H54 (cell line): Measurements from ENCODE around the gene SND1.

Source experiments
- DNase-seq: peaks from one replicate; pipeline ENCODE4 v3.0.0; 2011; ENCODE audit warnings: low spot score, mixed read lengths; ENCODE audit not compliant: insufficient read length
- FAIRE-seq: peaks from 3 replicates; lab custom pipeline; 2011; peaks lifted over from hg19 to GRCh38; lab: Jason Lieb, UNC
- POLR2A ChIP-seq: IDR thresholded peaks from 2 replicates; pipeline ENCODE4 v1.6.1; 2011; ENCODE audit warnings: low read depth, mild to moderate bottlenecking, low read length

SND1 gene

DNA sequence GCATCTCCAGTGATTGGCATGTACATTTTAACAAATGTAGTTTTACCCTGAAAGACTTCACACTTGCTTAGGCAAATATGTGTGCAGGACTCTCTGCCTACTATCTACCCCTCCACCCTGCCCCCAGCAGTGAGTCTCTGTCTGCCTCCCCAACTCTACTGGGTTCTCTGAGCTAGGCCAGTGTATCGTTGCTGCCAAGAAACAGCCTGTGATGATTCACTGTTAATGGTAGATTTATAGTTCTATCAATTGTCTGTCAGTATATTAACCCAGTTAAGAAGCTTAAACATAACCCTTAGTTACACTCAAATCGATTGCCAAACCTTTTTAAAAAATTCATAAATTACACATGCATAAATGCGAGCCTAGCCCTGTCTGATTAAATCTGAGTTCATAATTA is 137.0 kb downstream of the SND1 start:
- no peak for TF ChIP-seq POLR2A
- no peak for FAIRE-seq
- DNase-seq = no peak

DNA sequence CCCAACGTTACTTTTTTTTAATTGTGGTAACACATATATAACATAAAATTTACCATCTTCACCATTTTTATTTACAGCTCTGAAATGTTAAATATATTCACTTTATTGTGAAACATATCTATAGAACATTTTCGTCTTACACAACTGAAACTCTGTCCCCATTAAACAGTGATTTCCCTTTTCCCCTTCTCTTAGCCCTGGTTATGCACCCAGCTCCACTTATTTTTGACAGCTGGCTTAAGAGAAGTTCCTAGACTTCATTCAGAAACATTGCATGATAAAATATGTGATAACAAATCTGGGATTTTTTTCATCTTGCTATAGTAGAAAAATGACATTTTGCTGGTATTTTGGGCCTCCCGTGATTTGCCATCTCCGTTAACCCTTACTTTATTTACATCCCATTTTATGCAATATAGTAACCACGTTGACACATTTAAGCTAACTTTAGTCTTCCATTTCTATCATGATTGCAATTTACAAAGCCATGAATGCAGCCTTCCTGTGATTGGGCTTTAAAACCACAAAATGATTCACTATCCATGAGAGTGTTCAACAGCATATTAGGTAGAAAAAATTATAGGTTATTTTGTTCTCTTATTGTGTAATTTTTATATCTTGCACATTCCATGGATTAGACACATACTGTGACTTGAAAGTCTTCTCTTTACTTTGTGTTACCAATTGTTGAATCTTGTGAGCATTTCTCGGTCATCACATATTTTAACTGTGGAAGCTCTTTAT is 139.6 kb downstream of the SND1 start:
- DNase-seq (no peak), FAIRE-seq (no peak)
- TF ChIP-seq POLR2A = no peak

DNA sequence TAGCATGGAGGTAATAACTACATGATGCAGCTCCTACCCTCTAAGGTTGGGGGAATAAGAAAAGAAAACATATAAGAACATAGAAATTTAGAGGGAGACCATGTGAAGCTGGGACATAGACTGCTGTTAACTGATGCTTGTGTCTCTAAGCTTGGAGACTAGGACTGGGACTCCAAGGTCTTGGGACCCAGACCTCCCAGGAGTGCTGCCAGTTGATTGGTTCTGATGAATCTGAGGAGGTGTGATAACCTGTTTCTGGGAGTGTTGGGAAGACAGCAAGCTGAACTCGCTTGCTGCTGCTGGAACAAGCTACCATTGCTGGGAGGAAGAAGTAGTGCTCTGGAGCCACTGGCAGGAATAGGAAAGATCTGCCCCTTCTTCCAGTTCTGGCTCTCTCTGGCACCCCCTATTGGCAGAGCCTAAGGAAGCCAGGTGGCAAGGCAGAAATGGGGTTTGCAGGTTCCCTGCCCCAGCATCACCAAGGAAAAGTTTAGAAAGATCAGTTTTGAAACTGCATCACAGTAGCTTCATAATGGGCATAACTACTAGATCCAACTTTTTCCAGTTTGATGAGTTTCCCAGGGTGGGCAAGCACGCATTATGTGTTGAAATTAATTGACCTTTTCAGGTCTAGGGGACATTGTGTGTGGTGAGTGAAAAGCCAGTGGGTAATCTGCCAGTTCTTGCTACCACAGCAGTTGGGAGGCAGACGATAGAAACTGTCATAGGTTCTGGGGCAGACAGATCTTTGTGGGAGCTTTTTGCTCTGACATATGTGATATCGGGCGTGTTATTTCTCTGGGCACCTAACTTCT is 140.7 kb downstream of the SND1 start:
- TF ChIP-seq POLR2A = no peak
- DNase-seq (peak; percentile 12), FAIRE-seq (no peak)

DNA sequence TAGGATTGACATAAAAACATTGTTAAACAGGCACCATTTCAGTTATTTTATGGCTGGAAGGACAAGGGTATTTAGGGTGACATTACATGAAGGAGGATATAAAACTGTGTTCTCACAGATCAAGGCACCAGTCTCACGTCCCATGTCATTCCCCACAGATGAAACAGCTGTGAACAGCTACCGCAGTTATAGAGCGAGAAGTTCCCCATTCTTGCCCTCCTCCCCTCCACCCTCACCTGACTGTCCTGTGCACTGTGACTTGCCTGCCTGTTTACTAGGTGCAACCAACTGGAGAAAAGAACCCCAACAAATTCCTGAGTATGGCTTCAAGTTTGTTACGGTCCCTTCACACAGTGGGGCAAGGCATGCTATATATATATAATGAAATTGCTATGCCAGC is 141.6 kb downstream of the SND1 start:
- no peak for FAIRE-seq
- no peak for TF ChIP-seq POLR2A
- DNase-seq = no peak

DNA sequence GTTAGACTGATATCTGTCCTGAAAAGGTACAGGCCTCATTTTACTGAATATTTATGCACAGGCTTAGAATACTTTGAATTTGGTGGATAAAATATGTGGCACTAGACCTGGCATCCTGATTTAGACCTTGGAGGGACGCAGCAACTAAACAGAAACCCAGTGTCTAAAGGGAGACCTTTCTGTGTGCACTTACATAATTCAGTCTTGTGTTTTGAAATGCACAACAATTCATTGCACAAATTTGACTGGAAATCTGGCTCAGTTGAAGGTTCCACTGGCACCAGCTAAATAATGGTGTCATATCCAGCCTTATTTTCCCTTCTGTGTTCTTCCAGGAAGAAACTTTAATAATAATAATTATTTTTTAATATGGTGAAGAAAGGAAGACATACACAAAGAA is 142.1 kb downstream of the SND1 start:
- no peak for FAIRE-seq
- no peak for DNase-seq
- no peak for TF ChIP-seq POLR2A

DNA sequence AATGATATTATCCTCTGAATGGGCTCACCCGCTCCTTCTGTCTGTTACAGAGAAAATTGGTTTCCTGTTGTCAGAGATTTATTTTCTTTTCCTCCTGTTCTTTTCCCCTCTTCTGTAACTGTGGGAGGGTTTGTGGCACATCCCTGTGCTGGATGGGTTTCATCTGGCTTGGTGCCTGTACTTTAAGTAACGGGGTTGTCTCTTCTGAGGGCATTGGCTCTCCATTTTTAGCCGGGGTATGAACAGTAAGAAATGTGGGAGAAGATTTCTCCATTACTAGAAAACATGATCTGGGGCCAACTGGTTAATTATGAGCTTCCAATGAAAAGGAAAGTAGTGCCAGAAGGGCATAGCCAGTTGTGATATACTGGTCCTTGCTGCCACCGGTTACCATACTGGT is 142.6 kb downstream of the SND1 start:
- DNase-seq (no peak), FAIRE-seq (no peak)
- no peak for TF ChIP-seq POLR2A

DNA sequence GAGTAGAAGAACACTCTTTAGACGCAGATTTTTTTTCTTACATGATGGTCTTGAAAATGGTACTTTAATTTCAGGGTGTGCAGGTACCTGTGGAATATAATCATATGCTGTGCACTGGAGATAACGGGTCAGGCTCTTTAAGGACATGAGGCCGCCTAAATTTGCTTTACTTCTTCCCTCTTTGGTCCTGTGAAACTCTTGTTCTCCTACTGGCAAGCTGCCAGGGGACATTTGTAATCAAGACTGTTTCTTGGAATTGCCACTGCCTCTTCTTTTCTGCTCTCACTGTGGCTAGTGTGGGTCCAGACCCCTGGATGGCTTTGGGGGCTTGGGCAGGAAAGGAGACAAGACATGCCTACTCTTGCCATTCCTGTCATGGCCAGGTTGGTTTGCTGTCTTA is 146.0 kb downstream of the SND1 start:
- no peak for TF ChIP-seq POLR2A
- DNase-seq (no peak), FAIRE-seq (no peak)

DNA sequence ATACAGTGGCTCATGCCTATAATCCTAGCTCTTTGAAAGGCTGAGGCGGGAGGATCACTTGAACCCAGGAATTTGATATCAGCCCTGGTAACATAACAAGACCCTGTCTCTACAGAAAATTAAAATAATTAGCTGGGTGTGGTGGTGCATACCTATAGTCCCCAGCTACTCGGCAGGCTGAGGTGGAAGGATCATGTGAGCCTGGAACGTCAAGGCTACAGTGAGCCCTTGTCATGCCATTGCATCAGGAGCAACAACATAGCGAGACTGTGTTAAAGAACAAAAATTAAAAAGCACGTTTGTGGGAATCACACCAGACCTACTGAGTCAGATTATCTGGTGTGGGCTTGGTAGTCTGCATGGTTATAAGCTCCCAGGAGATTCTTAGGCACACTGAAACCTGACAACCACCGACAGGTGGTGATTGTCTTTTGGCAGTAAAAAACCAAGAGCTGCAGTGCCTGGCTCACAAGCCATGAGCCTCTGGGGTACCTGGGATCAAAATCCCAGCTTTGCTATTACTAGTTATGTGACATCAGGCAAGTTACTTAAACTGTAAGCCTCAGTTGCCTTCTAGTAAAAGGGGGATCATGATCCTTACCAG is 146.9 kb downstream of the SND1 start:
- no peak for TF ChIP-seq POLR2A
- DNase-seq = no peak
- no peak for FAIRE-seq

DNA sequence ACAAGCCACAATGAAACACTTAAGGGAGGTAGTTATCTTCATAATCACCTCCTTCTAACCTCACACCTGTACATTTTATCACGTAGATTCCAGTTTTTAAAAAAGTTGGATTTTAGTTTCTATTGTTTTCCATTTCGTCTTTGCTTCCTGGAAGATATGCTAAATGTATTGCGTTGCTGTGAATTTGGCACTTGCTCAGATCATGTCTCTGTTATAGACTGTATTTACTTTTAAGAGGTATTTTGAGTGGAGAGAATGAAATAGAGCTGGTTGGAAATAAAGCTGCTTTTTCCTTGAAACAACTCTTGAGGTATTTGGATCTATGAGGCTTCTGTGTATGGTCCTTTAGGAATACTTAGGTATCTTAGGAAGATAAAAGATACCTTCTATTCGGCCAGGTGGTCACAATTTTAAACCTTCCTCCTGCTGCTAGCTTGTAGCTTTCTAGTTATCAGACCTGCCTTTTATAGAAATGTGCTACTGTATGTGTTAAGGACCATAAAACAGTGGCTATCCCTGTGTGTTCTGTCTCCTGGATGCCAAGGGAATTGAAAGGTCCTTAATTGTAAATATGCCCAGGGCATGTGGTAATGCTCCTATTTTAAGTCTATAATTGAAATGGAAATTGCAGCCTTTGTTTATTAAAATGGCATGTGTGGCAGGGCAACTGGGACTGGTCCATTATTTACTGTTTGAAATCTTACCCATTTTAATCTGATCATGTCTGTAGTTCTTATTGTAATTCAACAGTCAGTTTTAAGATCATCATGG is 147.7 kb downstream of the SND1 start:
- DNase-seq = no peak
- no peak for TF ChIP-seq POLR2A
- FAIRE-seq = no peak

DNA sequence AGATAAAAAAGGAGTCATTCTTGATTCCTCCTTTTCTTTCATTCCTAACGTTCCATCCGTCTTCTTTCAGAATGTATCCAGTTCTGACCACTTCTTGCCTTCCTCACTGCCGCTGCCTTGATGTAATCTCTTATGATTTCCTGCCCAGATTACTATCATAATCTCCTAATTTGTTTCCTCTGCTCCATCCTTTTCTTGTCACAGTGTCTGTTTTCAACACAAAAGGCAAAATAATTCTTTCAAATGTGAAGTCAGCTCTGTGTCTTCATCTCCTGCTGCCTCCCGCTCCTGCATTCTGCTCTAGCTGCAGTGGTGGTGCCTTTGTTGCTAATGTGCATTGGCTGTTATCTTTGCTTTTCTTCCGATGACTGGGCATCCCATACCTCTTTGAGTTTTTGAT is 150.9 kb downstream of the SND1 start:
- TF ChIP-seq POLR2A = no peak
- FAIRE-seq (no peak), DNase-seq (no peak)

DNA sequence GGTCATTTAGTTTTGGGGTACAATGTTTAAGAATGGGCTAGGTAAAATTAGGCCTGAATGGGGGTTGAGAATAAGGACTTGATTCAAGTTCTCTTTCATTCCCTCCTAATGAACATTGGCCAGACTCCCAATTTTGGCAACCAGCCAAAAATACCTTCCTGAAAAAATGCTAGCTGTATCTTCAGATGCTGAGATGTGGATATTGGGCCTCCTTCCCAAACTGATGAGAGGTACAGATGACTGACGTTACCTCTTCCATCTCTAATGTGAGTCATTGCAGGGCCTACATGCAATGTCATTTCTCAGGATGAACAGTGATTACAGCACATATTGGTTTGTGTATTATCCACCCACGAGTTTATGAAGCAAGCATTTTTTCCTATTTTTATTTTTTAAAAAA is 151.6 kb downstream of the SND1 start:
- TF ChIP-seq POLR2A = no peak
- no peak for FAIRE-seq
- DNase-seq = no peak

DNA sequence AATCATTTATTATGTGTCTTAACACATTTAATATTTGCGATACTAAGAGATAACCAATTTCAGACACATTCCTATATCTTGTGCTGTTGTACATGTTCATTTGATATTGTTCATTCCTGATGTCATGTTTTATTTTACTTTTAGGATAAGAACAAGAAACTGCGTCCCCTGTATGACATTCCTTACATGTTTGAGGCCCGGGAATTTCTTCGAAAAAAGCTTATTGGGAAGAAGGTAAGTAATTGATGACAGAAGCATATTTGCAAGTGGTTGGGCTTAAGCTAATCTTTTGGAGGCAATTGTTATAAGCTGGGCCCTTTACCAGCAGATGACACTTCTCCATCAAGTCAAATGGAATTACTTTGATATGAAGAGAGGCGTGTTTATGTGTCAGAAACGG is 155.3 kb downstream of the SND1 start:
- FAIRE-seq = no peak
- DNase-seq = no peak
- no peak for TF ChIP-seq POLR2A

DNA sequence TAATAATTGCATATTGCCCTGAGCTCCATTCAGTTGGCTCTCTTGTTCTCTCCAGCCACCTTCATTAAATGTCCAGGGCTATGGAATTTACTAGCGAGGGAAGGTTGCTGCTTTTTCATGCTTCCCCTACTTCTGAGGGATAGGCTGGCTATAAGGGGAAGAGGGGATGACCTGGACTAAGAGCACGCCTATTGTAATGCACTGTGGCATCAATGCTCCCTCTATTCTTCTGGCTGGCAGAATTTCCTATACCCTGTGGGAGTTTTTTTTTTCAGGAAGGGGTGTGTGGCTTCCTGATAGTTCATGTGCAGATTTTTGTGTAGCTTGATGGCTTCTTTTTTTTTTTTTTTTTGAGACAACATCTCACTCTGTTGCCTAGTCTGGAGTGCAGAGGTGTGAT is 155.8 kb downstream of the SND1 start:
- FAIRE-seq (no peak), DNase-seq (no peak)

DNA sequence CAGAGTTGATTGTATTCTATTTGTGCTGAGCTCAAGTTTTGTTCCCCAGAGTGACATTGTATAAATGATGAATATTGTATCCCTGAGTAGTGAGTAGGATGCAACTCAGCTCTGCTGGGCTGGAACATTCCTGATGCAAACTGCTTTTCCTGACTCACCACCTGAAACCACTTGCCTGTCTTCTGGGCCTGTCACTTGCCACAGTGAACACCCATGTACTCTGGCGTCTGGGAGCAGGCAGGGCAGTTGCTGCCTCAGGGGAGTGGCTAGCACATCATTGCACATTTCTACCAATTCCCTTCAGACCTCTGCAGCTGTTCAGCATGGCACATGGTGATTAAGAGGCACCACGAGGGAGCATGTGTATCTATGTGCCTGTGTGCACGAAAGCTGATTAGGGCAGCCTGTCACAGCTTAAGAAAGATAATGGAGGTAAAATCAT is 157.3 kb downstream of the SND1 start:
- DNase-seq = peak; percentile 49
- TF ChIP-seq POLR2A = no peak
- peak; percentile 38 for FAIRE-seq

More for the DNA sequence above, 155.8 kb downstream of the SND1 start:
- TF ChIP-seq POLR2A = no peak

DNA sequence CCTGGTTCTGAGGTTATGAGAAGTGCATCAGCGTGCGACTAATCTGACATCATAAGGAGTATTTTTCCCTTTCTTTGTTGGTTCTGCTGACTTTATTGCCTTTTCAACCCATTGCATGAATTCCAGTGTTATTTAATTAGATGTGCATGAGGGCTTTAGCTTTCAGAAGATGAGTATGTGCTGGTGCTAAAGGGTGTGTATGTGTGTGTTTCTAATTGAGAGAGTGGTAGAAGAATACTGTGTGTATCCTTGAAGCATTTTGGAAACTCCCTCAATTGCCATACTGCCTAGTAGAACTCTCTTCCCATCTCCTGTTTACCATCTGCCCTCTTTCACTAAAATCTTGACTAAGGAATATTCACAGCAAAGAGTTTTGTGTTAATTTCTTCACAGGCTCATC is 158.1 kb downstream of the SND1 start:
- FAIRE-seq (no peak), DNase-seq (no peak)
- TF ChIP-seq POLR2A = no peak
